Limb (tissue), 2 donors: ENCODE measurements around the gene AHNAK2.
A peak's percentile ranks its signal among the peaks of the same experiment; 100 is the strongest.

ENCODE experiments used
- DNase-seq, 2 donors: peaks; one replicate each; pipeline ENCODE4 v3.0.0-alpha.2; 2016; ENCODE audit errors: extremely low spot score in 2 of 2

AHNAK2 gene

GRCh38 chr14:105012171-105012985 lies 34.2 kb upstream of the AHNAK2 start:
- no peak for DNase-seq

GRCh38 chr14:105011312-105011990 lies 33.3 kb upstream of the AHNAK2 start:
- DNase-seq, result no peak

GRCh38 chr14:105010891-105011291 lies 32.7 kb upstream of the AHNAK2 start:
- DNase-seq, result no peak

- no peak for DNase-seq
Measured at GRCh38 chr14:105010106-105010505, 31.9 kb upstream of the AHNAK2 start.

- DNase-seq, result no peak
Measured at GRCh38 chr14:105007593-105008264, 29.6 kb upstream of the AHNAK2 start.

- DNase-seq, result no peak
Measured at GRCh38 chr14:105006831-105007592, 28.8 kb upstream of the AHNAK2 start.

- DNase-seq, result no peak
Measured at GRCh38 chr14:105005929-105006830, 28.0 kb upstream of the AHNAK2 start.

GRCh38 chr14:105005329-105005928 lies 27.3 kb upstream of the AHNAK2 start:
- peak in 1 of 2 donors; percentile 24 for DNase-seq

- DNase-seq, result no peak
Measured at GRCh38 chr14:104999361-104999760, 21.2 kb upstream of the AHNAK2 start.

- DNase-seq, result no peak
Measured at GRCh38 chr14:104998801-104999200, 20.6 kb upstream of the AHNAK2 start.

GRCh38 chr14:104996483-104996882 lies 18.3 kb upstream of the AHNAK2 start:
- DNase-seq, result no peak

GRCh38 chr14:104996032-104996431 lies 17.9 kb upstream of the AHNAK2 start:
- no peak for DNase-seq

- DNase-seq, result no peak
Measured at GRCh38 chr14:104994978-104995377, 16.8 kb upstream of the AHNAK2 start.

GRCh38 chr14:104993808-104994591 lies 15.8 kb upstream of the AHNAK2 start:
- no peak for DNase-seq

- DNase-seq, result no peak
Measured at GRCh38 chr14:104993306-104993705, 15.1 kb upstream of the AHNAK2 start.

- DNase-seq, result no peak
Measured at GRCh38 chr14:104992501-104992900, 14.3 kb upstream of the AHNAK2 start.

GRCh38 chr14:104991896-104992230 lies 13.7 kb upstream of the AHNAK2 start:
- DNase-seq, result no peak

- no peak for DNase-seq
Measured at GRCh38 chr14:104989951-104990303, 11.8 kb upstream of the AHNAK2 start.

GRCh38 chr14:104989236-104989950 lies 11.2 kb upstream of the AHNAK2 start:
- DNase-seq, result peak in 1 of 2 donors; percentile 11
